Karpas-422 (cell line): ENCODE results near the gene BIK. TPM values are rescaled to one million over a fixed set of nuclear protein-coding genes. Genes with fewer than 3 reads are reported as not detected.

Source experiments
- DNase-seq: peaks from one replicate; pipeline ENCODE4 v3.0.0-alpha.2; 2015
- H2AFZ ChIP-seq: fragments of 200-600 bp; sonication (generic); 2 replicates; pipeline ENCODE4 v1.6.1; 2014; ENCODE audit warnings: antibody characterized with exemption, low read length, mixed read lengths
- H3K27ac ChIP-seq: fragments of 200-600 bp; sonication (generic); 2 replicates; pipeline ENCODE4 v1.5.1; 2014; ENCODE audit warnings: mild to moderate bottlenecking, low read length, moderate library complexity
- H3K27me3 ChIP-seq: fragments of 200-600 bp; sonication (generic); 2 replicates; pipeline ENCODE4 v1.6.1; 2014; ENCODE audit warnings: low read length, mixed read lengths
- H3K36me3 ChIP-seq: fragments of 200-600 bp; sonication (generic); 2 replicates; pipeline ENCODE4 v1.6.1; 2014; ENCODE audit warnings: low read length, mixed read lengths; ENCODE audit not compliant: insufficient read depth
- H3K4me1 ChIP-seq: fragments of 200-600 bp; sonication (generic); 2 replicates; pipeline ENCODE4 v1.6.1; 2014; ENCODE audit warnings: mild to moderate bottlenecking, low read length, mixed read lengths
- H3K4me2 ChIP-seq: fragments of 200-600 bp; sonication (generic); 2 replicates; pipeline ENCODE4 v1.6.1; 2014; ENCODE audit warnings: low read length, low read depth, mild to moderate bottlenecking; ENCODE audit not compliant: poor library complexity, severe bottlenecking
- H3K4me3 ChIP-seq: fragments of 200-600 bp; sonication (generic); 2 replicates; pipeline ENCODE4 v1.5.1; 2014; ENCODE audit warnings: mild to moderate bottlenecking, antibody characterized with exemption, low read length, mixed read lengths
- H3K79me2 ChIP-seq: fragments of 200-600 bp; sonication (generic); 2 replicates; pipeline ENCODE4 v1.6.1; 2014; ENCODE audit warnings: mild to moderate bottlenecking, low read length, mixed read lengths
- H3K9ac ChIP-seq: fragments of 200-600 bp; sonication (generic); 2 replicates; pipeline ENCODE4 v1.6.0; 2014; ENCODE audit warnings: low read length
- H3K9me2 ChIP-seq: fragments of 200-600 bp; sonication (generic), shearing (Covaris generic); replicated peaks from 2 replicates; pipeline ENCODE4 v1.6.0; 2014; ENCODE audit warnings: mild to moderate bottlenecking, low read length, moderate library complexity; ENCODE audit not compliant: insufficient read depth
- H3K9me3 ChIP-seq: fragments of 300-700, 200-600 bp; sonication (generic); 2 replicates; pipeline ENCODE4 v1.6.1; 2014; ENCODE audit warnings: low read length, mixed read lengths
- H4K20me1 ChIP-seq: fragments of 200-600 bp; sonication (generic); 2 replicates; pipeline ENCODE4 v1.6.1; 2014; ENCODE audit warnings: mild to moderate bottlenecking, antibody characterized with exemption, low read length, low read depth; ENCODE audit not compliant: insufficient read depth
- total RNA-seq: library from RNA; depleted of rRNA; stranded (reverse); fragments of >200 nt; shearing (Covaris generic); gene quantifications from 2 replicates; pipeline ENCODE4 v1.2.3, GENCODE V29; 2014; ENCODE audit warnings: low replicate concordance

Gene BIK
- total RNA-seq, 1 experiment from 2014 or later, result 0.71 TPM

GRCh38 chr22:43109921-43110443 lies 568 bp upstream of the BIK start:
- DNase-seq, result no peak

GRCh38 chr22:43110927-43111623 lies 525 bp downstream of the BIK start:
- Histone ChIP-seq H3K9me3 (no peaks in the 10 kb centered on the region), H3K9ac (peak overlapping the region; percentile 29; the same call in 1 of the 2 replicates), H3K4me1 (peaks cover 20% of the 10 kb centered on the region), H3K27ac (no peak overlapping the region), H3K36me3 (no peaks in the 10 kb centered on the region), H3K4me2 (peak overlapping the region; percentile 59), H3K4me3 (peak overlapping the region; percentile 49; the same call in 1 of the 2 replicates), H3K79me2 (no peaks in the 10 kb centered on the region), H4K20me1 (no peaks in the 10 kb centered on the region), H2AFZ (0 out of 2 replicates have a peak overlapping the region, but pooled peaks have one; percentile 31), H3K27me3 (no peaks in the 10 kb centered on the region), H3K9me2 (no peaks in the 10 kb centered on the region)
- no peak for DNase-seq

More at GRCh38 chr22:43109921-43110443, 568 bp upstream of the BIK start:
- Histone ChIP-seq H3K27me3 (no peaks in the 10 kb centered on the region), H3K9me3 (no peaks in the 10 kb centered on the region), H3K9me2 (no peaks in the 10 kb centered on the region), H2AFZ (no peak overlapping the region), H3K79me2 (no peaks in the 10 kb centered on the region), H3K4me1 (peaks cover 16% of the 10 kb centered on the region), H3K4me2 (peak overlapping the region; percentile 59), H3K4me3 (no peak overlapping the region), H3K27ac (no peak overlapping the region), H4K20me1 (no peaks in the 10 kb centered on the region), H3K36me3 (no peaks in the 10 kb centered on the region), H3K9ac (no peak overlapping the region)

- Histone ChIP-seq H3K9me2 (no peaks in the 10 kb centered on the region), H3K4me3 (no peak overlapping the region), H2AFZ (no peak overlapping the region), H3K4me1 (peaks cover 27% of the 10 kb centered on the region), H3K27me3 (no peaks in the 10 kb centered on the region), H4K20me1 (no peaks in the 10 kb centered on the region), H3K79me2 (no peaks in the 10 kb centered on the region), H3K36me3 (no peaks in the 10 kb centered on the region), H3K9ac (no peak overlapping the region), H3K9me3 (no peaks in the 10 kb centered on the region), H3K27ac (no peak overlapping the region), H3K4me2 (no peak overlapping the region)
- DNase-seq, result no peak
These were observed 3.1 kb downstream of the BIK start for GRCh38 chr22:43113526-43114251.

DNA sequence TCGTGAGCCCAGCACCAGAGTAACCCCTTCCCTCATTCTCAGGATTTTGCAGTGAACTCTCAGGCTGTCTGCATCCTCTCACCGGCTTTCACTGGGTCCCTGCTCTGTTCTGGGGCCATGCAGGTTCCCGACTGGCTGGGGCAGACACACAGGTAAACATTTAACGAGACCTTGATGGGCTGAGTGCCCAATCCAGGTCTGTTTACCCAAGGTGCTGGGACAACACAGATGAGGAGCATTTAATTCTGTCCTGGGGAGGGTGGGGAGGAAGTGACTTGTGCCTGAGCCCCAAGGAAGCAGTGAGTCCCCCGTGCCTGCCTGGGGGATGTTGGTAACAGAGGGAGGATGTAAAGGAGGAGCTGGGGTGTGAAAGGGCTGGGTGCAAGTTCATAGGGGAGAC lies 4.4 kb downstream of the BIK start:
- Histone ChIP-seq H4K20me1 (no peaks in the 10 kb centered on the region), H3K4me2 (no peak overlapping the region), H3K36me3 (no peaks in the 10 kb centered on the region), H3K27me3 (no peaks in the 10 kb centered on the region), H3K4me1 (peaks cover 35% of the 10 kb centered on the region), H3K27ac (no peak overlapping the region), H3K9me2 (no peaks in the 10 kb centered on the region), H2AFZ (no peak overlapping the region), H3K9ac (no peak overlapping the region), H3K4me3 (no peak overlapping the region), H3K79me2 (no peaks in the 10 kb centered on the region), H3K9me3 (no peaks in the 10 kb centered on the region)
- DNase-seq, result no peak

- Histone ChIP-seq H3K9ac (no peak overlapping the region), H3K4me2 (no peak overlapping the region), H3K9me2 (no peaks in the 10 kb centered on the region), H3K27me3 (no peaks in the 10 kb centered on the region), H3K36me3 (no peaks in the 10 kb centered on the region), H2AFZ (no peak overlapping the region), H3K79me2 (no peaks in the 10 kb centered on the region), H4K20me1 (no peaks in the 10 kb centered on the region), H3K4me1 (peaks cover 23% of the 10 kb centered on the region), H3K9me3 (no peaks in the 10 kb centered on the region), H3K27ac (no peak overlapping the region), H3K4me3 (no peak overlapping the region)
- DNase-seq, result no peak
These were observed 6.4 kb downstream of the BIK start for GRCh38 chr22:43116932-43117331.

- DNase-seq, result no peak
- H2AFZ ChIP-seq, result peak overlapping the region; percentile 36; the same call in 1 of the 2 replicates
These were observed 7.7 kb downstream of the BIK start for GRCh38 chr22:43118024-43118849.

DNA sequence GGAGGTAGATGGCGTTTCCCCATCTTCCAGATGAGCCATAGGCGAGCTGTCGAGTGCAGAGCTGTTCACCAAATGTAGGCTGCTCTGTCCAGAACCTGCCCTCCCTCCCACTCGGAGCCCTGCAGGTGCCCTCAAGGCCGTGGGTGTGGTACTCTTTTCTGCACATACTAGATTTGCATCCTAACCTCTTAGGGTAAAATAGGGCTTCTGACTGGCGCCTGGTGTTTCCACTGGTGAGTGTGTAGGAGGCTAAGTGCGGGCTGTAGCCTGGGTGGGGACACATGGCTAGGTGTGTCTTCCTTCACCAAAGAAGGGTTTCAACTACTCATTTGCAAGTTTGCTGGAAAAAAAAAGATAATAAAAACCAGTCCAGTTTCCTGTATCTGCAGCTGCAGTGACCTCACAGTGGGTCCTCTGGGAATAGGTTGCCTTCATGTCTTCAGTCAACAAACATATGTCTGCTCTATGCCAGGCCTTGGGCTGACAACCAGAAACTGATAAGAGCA lies 8.5 kb downstream of the BIK start:
- no peak overlapping the region for H3K27ac ChIP-seq
- DNase-seq, result peak; percentile 68
- no peaks in the 10 kb centered on the region for H3K79me2 ChIP-seq
- no peaks in the 10 kb centered on the region for H4K20me1 ChIP-seq
- H3K4me1 ChIP-seq, result peaks cover 20% of the 10 kb centered on the region
- 0 out of 2 replicates have a peak overlapping the region, but pooled peaks have one; percentile 0 for H3K9ac ChIP-seq
- H3K36me3 ChIP-seq, result no peaks in the 10 kb centered on the region
- H3K27me3 ChIP-seq, result no peaks in the 10 kb centered on the region
- peak overlapping the region; percentile 36; the same call in 1 of the 2 replicates for H2AFZ ChIP-seq
- H3K4me2 ChIP-seq, result peak overlapping the region; percentile 50
- H3K9me2 ChIP-seq, result no peaks in the 10 kb centered on the region
- H3K4me3 ChIP-seq, result peak overlapping the region; percentile 23; the same call in 1 of the 2 replicates
- no peaks in the 10 kb centered on the region for H3K9me3 ChIP-seq

More at GRCh38 chr22:43118024-43118849, 7.7 kb downstream of the BIK start:
- peaks cover 23% of the 10 kb centered on the region for H3K4me1 ChIP-seq
- no peaks in the 10 kb centered on the region for H3K27me3 ChIP-seq
- no peaks in the 10 kb centered on the region for H4K20me1 ChIP-seq
- peak overlapping the region; percentile 23; the same call in 1 of the 2 replicates for H3K4me3 ChIP-seq
- peak overlapping the region; percentile 50 for H3K4me2 ChIP-seq
- H3K79me2 ChIP-seq, result no peaks in the 10 kb centered on the region
- H3K9me3 ChIP-seq, result no peaks in the 10 kb centered on the region
- H3K36me3 ChIP-seq, result no peaks in the 10 kb centered on the region
- H3K27ac ChIP-seq, result no peak overlapping the region
- H3K9me2 ChIP-seq, result no peaks in the 10 kb centered on the region
- 0 out of 2 replicates have a peak overlapping the region, but pooled peaks have one; percentile 0 for H3K9ac ChIP-seq
